GM23338 (cell line): ENCODE results near the gene MBD2. TPM values are rescaled to one million over a fixed set of nuclear protein-coding genes. Genes with fewer than 3 reads are reported as not detected.
A peak's percentile ranks its signal among the peaks of the same experiment; 100 is the strongest.

Source experiments
- ATAC-seq: fragments of 200-7000 bp; cut with Tn5 transposase; 3 replicates; pipeline ENCODE4 v1.9.1; 2020
- DNase-seq: peaks from one replicate; pipeline ENCODE4 v3.0.0-alpha.2; 2015; ENCODE audit warnings: low spot score
- H2AFZ ChIP-seq: fragments of 200-600 bp; sonication (generic); 2 replicates; pipeline ENCODE4 v1.8.0; 2016; ENCODE audit warnings: antibody characterized with exemption, mild to moderate bottlenecking, moderate library complexity
- H3F3A ChIP-seq: fragments of 200-600 bp; sonication (generic); replicated peaks from 2 replicates; pipeline ENCODE4 v1.8.0; 2017; ENCODE audit warnings: antibody characterized with exemption, mixed run types, low read depth
- H3K27ac ChIP-seq: fragments of 200-600 bp; sonication (generic); 2 replicates; pipeline ENCODE4 v1.6.1; 2016; ENCODE audit warnings: low read depth
- H3K27me3 ChIP-seq: fragments of 200-600 bp; sonication (generic); 2 replicates; pipeline ENCODE4 v1.8.0; 2016; ENCODE audit warnings: mild to moderate bottlenecking, mixed run types, moderate library complexity; ENCODE audit not compliant: insufficient read depth
- H3K36me3 ChIP-seq: fragments of 200-600 bp; sonication (generic); 2 replicates; pipeline ENCODE4 v1.8.0; 2016; ENCODE audit warnings: mild to moderate bottlenecking; ENCODE audit not compliant: insufficient read depth
- H3K4me1 ChIP-seq: fragments of 200-600 bp; sonication (generic); 2 replicates; pipeline ENCODE4 v1.8.0; 2016; ENCODE audit warnings: mild to moderate bottlenecking, moderate library complexity; ENCODE audit not compliant: insufficient read depth
- H3K4me2 ChIP-seq: fragments of 200-600 bp; sonication (generic); 2 replicates; pipeline ENCODE4 v1.7.1; 2017; ENCODE audit warnings: mixed run types
- H3K4me3 ChIP-seq: fragments of 200-600 bp; sonication (generic); 2 replicates; pipeline ENCODE4 v1.6.1; 2016; ENCODE audit warnings: mixed run types
- H3K79me2 ChIP-seq: fragments of 200-600 bp; sonication (generic); replicated peaks from 2 replicates; pipeline ENCODE4 v1.8.0; 2017; ENCODE audit warnings: mild to moderate bottlenecking; ENCODE audit not compliant: insufficient read depth
- H3K9me2 ChIP-seq: fragments of 200-600 bp; sonication (generic); 2 replicates; pipeline ENCODE4 v1.8.0; 2017; ENCODE audit not compliant: insufficient read depth
- H4K20me1 ChIP-seq: fragments of 200-600 bp; sonication (generic); replicated peaks from 2 replicates; pipeline ENCODE4 v1.8.0; 2017; ENCODE audit warnings: mild to moderate bottlenecking; ENCODE audit not compliant: insufficient read depth
- H3K27ac Mint-ChIP-seq: 2 replicates; pipeline ENCODE4 v1.8.0; 2020; ENCODE audit warnings: inconsistent platforms, mild to moderate bottlenecking, moderate library complexity, mixed read lengths
- H3K27me3 Mint-ChIP-seq: 3 replicates; pipeline ENCODE4 v1.8.0; 2022; ENCODE audit warnings: low read depth, mild to moderate bottlenecking, moderate library complexity, mixed read lengths, inconsistent platforms; ENCODE audit not compliant: insufficient read depth, poor library complexity
- H3K36me3 Mint-ChIP-seq: 3 replicates; pipeline ENCODE4 v1.8.0; 2021; ENCODE audit warnings: low read depth, mild to moderate bottlenecking, inconsistent platforms, moderate library complexity, mixed read lengths
- H3K4me1 Mint-ChIP-seq: 3 replicates; pipeline ENCODE4 v1.8.0; 2020; ENCODE audit warnings: mild to moderate bottlenecking, inconsistent platforms, mixed read lengths
- H3K4me3 Mint-ChIP-seq: 3 replicates; pipeline ENCODE4 v1.8.0; 2021; ENCODE audit warnings: moderate library complexity, mild to moderate bottlenecking, inconsistent platforms, mixed read lengths
- H3K9me3 Mint-ChIP-seq: 3 replicates; pipeline ENCODE4 v1.8.0; 2020; ENCODE audit warnings: moderate library complexity, mild to moderate bottlenecking, inconsistent platforms, mixed read lengths
- CREB1 ChIP-seq: fragments of 250-450 bp; sonication (Bioruptor Pico); IDR thresholded peaks from 2 replicates; pipeline ENCODE4 v1.5.0; 2020; ENCODE audit warnings: low read depth, mild to moderate bottlenecking, moderate library complexity
- CTCF ChIP-seq, 2 experiments: fragments of 200-600 bp in 1 of 2; sonication (generic) in 1 of 2; conservative IDR thresholded peaks; 2 replicates each; pipeline versions ENCODE4 v1.5.1 to v1.6.1; 2016 to 2017; ENCODE audit warnings: antibody characterized with exemption in 2 of 2, low read depth in 2 of 2, mild to moderate bottlenecking in 2 of 2, moderate library complexity in 1 of 2
- EZH2phosphoT487 ChIP-seq: fragments of 200-600 bp; sonication (generic); IDR thresholded peaks from one replicate; pipeline ENCODE4 v1.8.1; 2018; ENCODE audit warnings: antibody characterized with exemption; ENCODE audit not compliant: unreplicated experiment
- JUNB ChIP-seq: IDR thresholded peaks from one replicate; pipeline ENCODE4 v1.6.1; 2016; ENCODE audit warnings: antibody characterized with exemption; ENCODE audit not compliant: unreplicated experiment
- NANOG ChIP-seq: IDR thresholded peaks from 2 replicates; pipeline ENCODE4 v1.6.1; 2016; ENCODE audit warnings: antibody characterized with exemption, borderline replicate concordance
- REST ChIP-seq: IDR thresholded peaks from one replicate; pipeline ENCODE4 v1.6.1; 2018; ENCODE audit warnings: antibody characterized with exemption; ENCODE audit not compliant: unreplicated experiment
- STAT1 ChIP-seq: IDR thresholded peaks from one replicate; pipeline ENCODE4 v1.6.1; 2016; ENCODE audit warnings: antibody characterized with exemption; ENCODE audit not compliant: unreplicated experiment
- ZNF114 ChIP-seq: fragments of 250-450 bp; sonication (Bioruptor Pico); IDR thresholded peaks from 2 replicates; pipeline ENCODE4 v1.5.0; 2020; ENCODE audit warnings: mild to moderate bottlenecking, moderate library complexity
- ZNF331 ChIP-seq: fragments of 250-450 bp; sonication (Bioruptor Pico); IDR thresholded peaks from 2 replicates; pipeline ENCODE4 v1.5.0; 2020; ENCODE audit warnings: low read depth, mild to moderate bottlenecking, moderate library complexity
- polyA plus RNA-seq: library from polyadenylated mRNA; unstranded; fragments of >200 nt; fragmentation: Nextera tagmentation; extraction: Ambion mirVana; gene quantifications from 2 replicates; pipeline ENCODE4 v1.2.1, GENCODE V29; 2016
- total RNA-seq: library from RNA; depleted of rRNA; stranded (reverse); fragments of >200 nt; shearing (Covaris generic); gene quantifications from 2 replicates; pipeline ENCODE4 v1.2.3, GENCODE V29; 2014

The MBD2 gene
- total and polyA plus RNA-seq, 2 experiments from 2014 or later, result 11.2 to 39.2 TPM

- DNase-seq (no peak), ATAC-seq (no peak)
- Histone ChIP-seq H3F3A (no peaks in the 10 kb centered on the region), H4K20me1 (peaks cover 33% of the 10 kb centered on the region), H3K9me2 (no peaks in the 10 kb centered on the region), H3K36me3 (no peaks in the 10 kb centered on the region), H3K4me2 (no peak overlapping the region), H3K4me1 (no peaks in the 10 kb centered on the region; the same call in 1 of the 2 replicates), H2AFZ (no peak overlapping the region), H3K4me3 (no peak overlapping the region), H3K27ac (no peak overlapping the region), H3K27me3 (no peaks in the 10 kb centered on the region), H3K79me2 (peaks cover 99% of the 10 kb centered on the region)
- Mint-ChIP-seq H3K27ac (no peak overlapping the region), H3K27me3 (peaks cover 2% of the 10 kb centered on the region), H3K36me3 (no peaks in the 10 kb centered on the region; the same call in 2 of the 3 replicates), H3K4me1 (peaks cover 12% of the 10 kb centered on the region; the same call in 2 of the 3 replicates), H3K4me3 (no peak overlapping the region), H3K9me3 (no peaks in the 10 kb centered on the region)
- TF ChIP-seq CTCF (conservative IDR thresholded peaks at IDR 0.05; ENCODE audit: low read depth in 2 of 2), result no peak
- TF ChIP-seq REST, result no peak
- no peak for TF ChIP-seq ZNF114 (CRISPR knock-in tag)
- TF ChIP-seq NANOG, result no peak
- TF ChIP-seq ZNF331, result no peak
- no peak for TF ChIP-seq JUNB
Measured at GRCh38 chr18:54210463-54210862, 14.0 kb downstream of the MBD2 start.

- H2AFZ ChIP-seq, result no peak overlapping the region
- ATAC-seq (no peak), DNase-seq (no peak)
- H3K27ac ChIP-seq, result no peak overlapping the region
- Mint-ChIP-seq H3K4me1 (peaks cover 12% of the 10 kb centered on the region; the same call in 2 of the 3 replicates), H3K9me3 (no peaks in the 10 kb centered on the region), H3K27me3 (peaks cover 2% of the 10 kb centered on the region), H3K36me3 (no peaks in the 10 kb centered on the region), H3K27ac (peak overlapping the region; percentile 14; the same call in 1 of the 2 replicates), H3K4me3 (no peak overlapping the region)
- no peak overlapping the region for H3K4me2 ChIP-seq
- peaks cover 99% of the 10 kb centered on the region for H3K79me2 ChIP-seq
- H3K4me1 ChIP-seq, result no peaks in the 10 kb centered on the region; the same call in 1 of the 2 replicates
- peaks cover 33% of the 10 kb centered on the region for H4K20me1 ChIP-seq
- H3K9me2 ChIP-seq, result no peaks in the 10 kb centered on the region
- no peaks in the 10 kb centered on the region for H3F3A ChIP-seq
- no peak overlapping the region for H3K4me3 ChIP-seq
- H3K27me3 ChIP-seq, result no peaks in the 10 kb centered on the region
- no peaks in the 10 kb centered on the region for H3K36me3 ChIP-seq
- TF ChIP-seq JUNB (no peak), NANOG (no peak), STAT1 (no peak), REST (no peak), EZH2phosphoT487 (no peak), CREB1 (no peak), CTCF (conservative IDR thresholded peaks at IDR 0.05; ENCODE audit: low read depth in 2 of 2) (no peak), ZNF114 (CRISPR knock-in tag) (no peak)
Measured at GRCh38 chr18:54209471-54210180, 14.8 kb downstream of the MBD2 start.
